RWPE1 (cell line): Measurements from ENCODE around the gene PAQR3.

Experiments used
- CTCF ChIA-PET: fragments of 350-600 bp; sonication (Branson Sonifier 250); formaldehyde crosslinking; extraction: SDS; loops from one replicate; lab custom pipeline; 2021; lab: Yijun Ruan, JAX
- POLR2A ChIA-PET: fragments of 400-600 bp; formaldehyde crosslinking; extraction: SDS; loops from one replicate; lab custom pipeline; 2020; ENCODE audit warnings: antibody characterized with exemption; ENCODE audit not compliant: low non-redundant PET; lab: Yijun Ruan, JAX
- DNase-seq: peaks from one replicate; pipeline ENCODE4 v3.0.0; 2012; ENCODE audit warnings: low spot score
- H3K27ac ChIP-seq: fragments of 450-650 bp; 2 replicates; pipeline ENCODE4 v1.5.1; 2017
- TF ChIP-seq, protein P1 (sequence below): fragments of 450-650 bp; conservative IDR thresholded peaks from 2 replicates; pipeline ENCODE4 v1.5.1; 2017; ENCODE audit warnings: low read depth, mild to moderate bottlenecking

PAQR3 gene

GRCh38 chr4:78949735-78950134, 10.5 kb upstream of the PAQR3 start:
- DNase-seq: no peak
- POLR2A ChIA-PET: no interaction called here
- no peak overlapping the region for H3K27ac ChIP-seq
- TF ChIP-seq, protein P1, sequence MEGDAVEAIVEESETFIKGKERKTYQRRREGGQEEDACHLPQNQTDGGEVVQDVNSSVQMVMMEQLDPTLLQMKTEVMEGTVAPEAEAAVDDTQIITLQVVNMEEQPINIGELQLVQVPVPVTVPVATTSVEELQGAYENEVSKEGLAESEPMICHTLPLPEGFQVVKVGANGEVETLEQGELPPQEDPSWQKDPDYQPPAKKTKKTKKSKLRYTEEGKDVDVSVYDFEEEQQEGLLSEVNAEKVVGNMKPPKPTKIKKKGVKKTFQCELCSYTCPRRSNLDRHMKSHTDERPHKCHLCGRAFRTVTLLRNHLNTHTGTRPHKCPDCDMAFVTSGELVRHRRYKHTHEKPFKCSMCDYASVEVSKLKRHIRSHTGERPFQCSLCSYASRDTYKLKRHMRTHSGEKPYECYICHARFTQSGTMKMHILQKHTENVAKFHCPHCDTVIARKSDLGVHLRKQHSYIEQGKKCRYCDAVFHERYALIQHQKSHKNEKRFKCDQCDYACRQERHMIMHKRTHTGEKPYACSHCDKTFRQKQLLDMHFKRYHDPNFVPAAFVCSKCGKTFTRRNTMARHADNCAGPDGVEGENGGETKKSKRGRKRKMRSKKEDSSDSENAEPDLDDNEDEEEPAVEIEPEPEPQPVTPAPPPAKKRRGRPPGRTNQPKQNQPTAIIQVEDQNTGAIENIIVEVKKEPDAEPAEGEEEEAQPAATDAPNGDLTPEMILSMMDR: no peak
- CTCF ChIA-PET: no interaction called here

- TF ChIP-seq, protein P1: no peak
- CTCF ChIA-PET: interaction anchor here (0.7 kb wide), 1 partner anchor 26 kb away, joined by 3 read pairs; no protein-coding TSS in a partner anchor
- no peak overlapping the region for H3K27ac ChIP-seq
- DNase-seq: no peak
- POLR2A ChIA-PET: no interaction called here
Observed at GRCh38 chr4:78945651-78946179, 6.5 kb upstream of the PAQR3 start.

DNA sequence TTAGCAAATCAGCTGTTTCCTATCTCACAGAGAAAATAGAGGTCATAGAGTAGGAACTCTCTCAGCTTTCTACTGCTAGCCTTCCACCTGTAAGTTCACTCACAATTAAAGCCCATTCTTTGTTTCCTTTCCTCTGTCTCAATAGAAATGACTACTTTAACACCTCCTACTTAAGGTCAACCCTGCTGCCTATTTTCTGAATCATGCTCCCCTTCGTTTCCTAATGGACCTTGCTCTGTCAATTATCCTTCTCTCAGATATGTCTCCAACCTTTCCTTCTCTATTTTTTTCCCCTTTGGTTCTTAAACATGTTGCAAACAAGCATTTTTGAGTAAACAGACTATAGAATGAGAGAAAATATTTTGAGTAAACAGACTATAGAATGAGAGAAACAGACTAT, 5.1 kb upstream of the PAQR3 start:
- CTCF ChIA-PET: no interaction called here

GRCh38 chr4:78940752-78941151, 1.5 kb upstream of the PAQR3 start:
- no peak for DNase-seq
- no peak overlapping the region for H3K27ac ChIP-seq
- POLR2A ChIA-PET: no interaction called here
- TF ChIP-seq, protein P1: no peak
- CTCF ChIA-PET: interaction anchor here (0.7 kb wide), 1 partner anchor 151 kb away, joined by 4 read pairs; no protein-coding TSS in a partner anchor

More for the DNA sequence above, 5.1 kb upstream of the PAQR3 start:
- TF ChIP-seq, protein P1: no peak
- no peak for DNase-seq
- H3K27ac ChIP-seq: no peak overlapping the region
- POLR2A ChIA-PET: no interaction called here

DNA sequence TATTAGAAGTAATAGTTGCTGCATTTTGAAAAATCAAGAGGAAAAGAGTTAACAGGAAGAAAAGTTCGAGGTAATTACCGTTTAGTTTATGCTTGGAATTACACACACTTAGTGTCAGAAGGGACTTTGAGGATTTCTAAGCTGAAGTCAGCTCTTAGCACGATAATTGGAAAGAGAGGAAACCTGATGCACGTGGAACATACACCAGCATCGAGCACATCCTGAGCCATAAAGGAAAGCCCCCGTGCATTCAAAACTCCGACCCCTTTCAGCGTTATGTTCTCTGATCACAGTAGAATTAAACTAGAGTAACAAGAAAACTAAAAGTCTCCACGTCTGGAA, 400 bp upstream of the PAQR3 start:
- POLR2A ChIA-PET: interaction anchor here (0.6 kb wide), 2 partner anchors 1080 to 1352 kb away, joined by 3 to 4 read pairs; no protein-coding TSS in a partner anchor
- DNase-seq: no peak
- peak overlapping the region; percentile 69 for H3K27ac ChIP-seq
- CTCF ChIA-PET: interaction anchor here (0.8 kb wide), 1 partner anchor 17 kb away, joined by 4 read pairs; no protein-coding TSS in a partner anchor
- TF ChIP-seq, protein P1: no peak

- CTCF ChIA-PET: interaction anchor here (0.6 to 0.7 kb wide), 2 partner anchors 13 to 1080 kb away, joined by 4 to 5 read pairs; no protein-coding TSS in a partner anchor
- no peak for DNase-seq
- TF ChIP-seq, protein P1: no peak
- peak overlapping the region; percentile 69 for H3K27ac ChIP-seq
- POLR2A ChIA-PET: interaction anchor here (0.6 kb wide), 2 partner anchors 185 to 1057 kb away, joined by 3 read pairs; no protein-coding TSS in a partner anchor
Observed at GRCh38 chr4:78938474-78938867, 767 bp downstream of the PAQR3 start.
